ENCODE data around the gene NCAN. TPM values are rescaled to one million over a fixed set of nuclear protein-coding genes. Genes with fewer than 3 reads are reported as not detected.

Gene NCAN
- total RNA-seq, 1 experiment from 2014 or later, result not detected

- H3K4me3 Mint-ChIP-seq (ENCODE audit: unreplicated experiment), result no peak overlapping the region
- CTCF ChIA-PET, result interaction anchor here (0.6 to 1.1 kb wide), 2 partner anchors 21 to 98 kb away, joined by 3 to 5 read pairs; partner anchors contain the start of gene NR2C2AP
- intact Hi-C loops (cut with micrococcal nuclease), result no loop called here
These were observed 12.5 kb downstream of the NCAN start for GRCh38 chr19:19224150-19224851.

GRCh38 chr19:19224852-19225494, 13.2 kb downstream of the NCAN start:
- Mint-ChIP-seq H3K36me3 (ENCODE audit: insufficient read depth, unreplicated experiment) (no peaks in the 10 kb centered on the region), H3K27me3 (ENCODE audit: insufficient read depth, unreplicated experiment) (peaks cover 18% of the 10 kb centered on the region), H3K27ac (ENCODE audit: low read depth, unreplicated experiment) (no peak overlapping the region), H3K4me1 (ENCODE audit: insufficient read depth, unreplicated experiment) (no peaks in the 10 kb centered on the region), H3K4me3 (ENCODE audit: unreplicated experiment) (peak overlapping the region; percentile 41), H3K9me3 (ENCODE audit: unreplicated experiment) (no peaks in the 10 kb centered on the region)
- ChIA-PET CTCF (interaction anchor here (0.6 to 1.1 kb wide), 2 partner anchors 22 to 200 kb away, joined by 3 to 5 read pairs; partner anchors contain the start of gene NR2C2AP), POLR2A (interaction anchor here (0.6 kb wide), 1 partner anchor 30 kb away, joined by 3 read pairs; no protein-coding TSS in a partner anchor)
- TF ChIP-seq CTCF (IDR thresholded peaks at IDR 0.05; ENCODE audit: unreplicated experiment), result peak; percentile 8
- intact Hi-C loops (cut with micrococcal nuclease), result no loop called here
- DNase-seq (ENCODE audit: unreplicated experiment), result peak; percentile 64
- BruUV-seq (replicated peaks), result no TSS peak

More at GRCh38 chr19:19224150-19224851, 12.5 kb downstream of the NCAN start:
- BruUV-seq (replicated peaks), result no TSS peak
- H3K27me3 Mint-ChIP-seq (ENCODE audit: insufficient read depth, unreplicated experiment), result peaks cover 14% of the 10 kb centered on the region
- no peaks in the 10 kb centered on the region for H3K9me3 Mint-ChIP-seq (ENCODE audit: unreplicated experiment)
- POLR2A ChIA-PET, result interaction anchor here (0.6 kb wide), 1 partner anchor 29 kb away, joined by 3 read pairs; no protein-coding TSS in a partner anchor
- H3K27ac Mint-ChIP-seq (ENCODE audit: low read depth, unreplicated experiment), result no peak overlapping the region
- no peak for DNase-seq (ENCODE audit: unreplicated experiment)
- no peaks in the 10 kb centered on the region for H3K36me3 Mint-ChIP-seq (ENCODE audit: insufficient read depth, unreplicated experiment)
- no peaks in the 10 kb centered on the region for H3K4me1 Mint-ChIP-seq (ENCODE audit: insufficient read depth, unreplicated experiment)
- no peak for TF ChIP-seq CTCF (IDR thresholded peaks at IDR 0.05; ENCODE audit: unreplicated experiment)

- CTCF ChIA-PET, result no interaction called here
- peaks cover 18% of the 10 kb centered on the region for H3K27me3 Mint-ChIP-seq (ENCODE audit: insufficient read depth, unreplicated experiment)
- BruUV-seq (replicated peaks), result no TSS peak
These were observed 14.4 kb downstream of the NCAN start for GRCh38 chr19:19226204-19226603.

More at GRCh38 chr19:19226204-19226603, 14.4 kb downstream of the NCAN start:
- intact Hi-C loops (cut with micrococcal nuclease), result no loop called here
- Mint-ChIP-seq H3K27ac (ENCODE audit: low read depth, unreplicated experiment) (no peak overlapping the region), H3K9me3 (ENCODE audit: unreplicated experiment) (no peaks in the 10 kb centered on the region), H3K4me3 (ENCODE audit: unreplicated experiment) (no peak overlapping the region), H3K36me3 (ENCODE audit: insufficient read depth, unreplicated experiment) (no peaks in the 10 kb centered on the region), H3K4me1 (ENCODE audit: insufficient read depth, unreplicated experiment) (no peaks in the 10 kb centered on the region)
- no peak for DNase-seq (ENCODE audit: unreplicated experiment)
- POLR2A ChIA-PET, result no interaction called here
- TF ChIP-seq CTCF (IDR thresholded peaks at IDR 0.05; ENCODE audit: unreplicated experiment), result no peak

Data from MCF 10A (cell line).